HepG2 (cell line): ENCODE data around the gene CPLX1. TPM values are rescaled to one million over a fixed set of nuclear protein-coding genes. Genes with fewer than 3 reads are reported as not detected.

Experiments
- AKAP8 ChIP-seq: sonication (generic); formaldehyde crosslinking; IDR thresholded peaks from 2 replicates; pipeline ENCODE4 v1.5.1; 2020; ENCODE audit warnings: mild to moderate bottlenecking, missing genetic modification reagents
- ARNTL ChIP-seq: sonication (generic); formaldehyde crosslinking; IDR thresholded peaks from 2 replicates; pipeline ENCODE4 v1.4.0; 2020; ENCODE audit warnings: mild to moderate bottlenecking, missing genetic modification reagents
- BRD4 ChIP-seq: sonication (generic); formaldehyde crosslinking; IDR thresholded peaks from 2 replicates; pipeline ENCODE4 v1.4.0; 2020; ENCODE audit warnings: missing genetic modification reagents
- CBX1 ChIP-seq: IDR thresholded peaks from one replicate; pipeline ENCODE4 v1.6.1; 2016; ENCODE audit warnings: antibody characterized with exemption, low read depth
- CREB1 ChIP-seq, 2 experiments: fragments of 450-650 bp in 1 of 2; IDR thresholded peaks; 2 replicates each; pipeline ENCODE4 v1.6.1; 2016 to 2017; ENCODE audit warnings: control low read depth in 1 of 2, mild to moderate bottlenecking in 1 of 2, missing compliant biosample characterization in 1 of 2, missing genetic modification characterization in 1 of 2
- GZF1 ChIP-seq: sonication (generic); formaldehyde crosslinking; IDR thresholded peaks from 2 replicates; pipeline ENCODE4 v1.5.1; 2020; ENCODE audit warnings: mild to moderate bottlenecking, missing genetic modification reagents
- HIC2 ChIP-seq: sonication (generic); formaldehyde crosslinking; IDR thresholded peaks from 2 replicates; pipeline ENCODE4 v1.9.0; 2022; ENCODE audit warnings: low read depth, missing genetic modification reagents
- IKZF4 ChIP-seq: sonication (generic); formaldehyde crosslinking; IDR thresholded peaks from 2 replicates; pipeline ENCODE4 v1.5.1; 2020; ENCODE audit warnings: borderline replicate concordance, mild to moderate bottlenecking, low read depth, missing genetic modification reagents; ENCODE audit errors: not compliant biosample characterization
- JUND ChIP-seq: sonication (generic); formaldehyde crosslinking; IDR thresholded peaks from 2 replicates; pipeline ENCODE4 v1.8.0; 2022; ENCODE audit warnings: mild to moderate bottlenecking, missing genetic modification reagents
- MAFF ChIP-seq: IDR thresholded peaks from 2 replicates; pipeline ENCODE4 v1.6.1; 2011; ENCODE audit warnings: low read depth, low read length, improper control_type of control experiment
- NAIF1 ChIP-seq: sonication (generic); formaldehyde crosslinking; IDR thresholded peaks from 2 replicates; pipeline ENCODE4 v1.5.0; 2020; ENCODE audit warnings: mild to moderate bottlenecking, missing genetic modification reagents, borderline replicate concordance
- PAF1 ChIP-seq: IDR thresholded peaks from 2 replicates; pipeline ENCODE4 v1.6.1; 2016; ENCODE audit warnings: missing genetic modification reagents, missing compliant biosample characterization
- SP5 ChIP-seq: IDR thresholded peaks from 2 replicates; pipeline ENCODE4 v1.6.1; 2016; ENCODE audit warnings: low read depth, borderline replicate concordance
- TCF7 ChIP-seq: sonication (generic); IDR thresholded peaks from 2 replicates; pipeline ENCODE4 v1.6.1; 2016; ENCODE audit warnings: antibody characterized with exemption, low read depth
- ZBTB8A ChIP-seq: sonication (generic); formaldehyde crosslinking; IDR thresholded peaks from 2 replicates; pipeline ENCODE4 v1.4.0; 2020; ENCODE audit warnings: mild to moderate bottlenecking, low read depth, missing genetic modification reagents, borderline replicate concordance
- ZNF12 ChIP-seq: sonication (generic); formaldehyde crosslinking; IDR thresholded peaks from 2 replicates; pipeline ENCODE4 v1.5.0; 2020; ENCODE audit warnings: missing genetic modification reagents
- ZNF205 ChIP-seq: IDR thresholded peaks from 2 replicates; pipeline ENCODE4 v1.6.1; 2018; ENCODE audit warnings: missing biosample characterization, missing genetic modification reagents
- ZNF24 ChIP-seq: fragments of 450-650 bp; IDR thresholded peaks from 2 replicates; pipeline ENCODE4 v1.6.1; 2017; ENCODE audit warnings: antibody characterized with exemption, mild to moderate bottlenecking
- ZNF572 ChIP-seq: sonication (generic); formaldehyde crosslinking; IDR thresholded peaks from 2 replicates; pipeline ENCODE4 v1.5.1; 2020; ENCODE audit warnings: mild to moderate bottlenecking, missing genetic modification reagents
- ZNF704 ChIP-seq: sonication (generic); formaldehyde crosslinking; IDR thresholded peaks from 2 replicates; pipeline ENCODE4 v1.8.1; 2023; ENCODE audit warnings: mild to moderate bottlenecking, inconsistent platforms, moderate library complexity, missing genetic modification reagents, borderline replicate concordance
- polyA plus RNA-seq, 8 experiments: library from polyadenylated mRNA; depleted of rRNA in 3 of 8; stranded (reverse) in 7 of 8; unstranded in 1 of 8; fragments of >200 nt; fragmentation: Illumina TruSeq in 4 of 8; extraction: Trizol in 4 of 8; gene quantifications; 2 replicates each; pipeline versions ENCODE4 v1.2.1 to v1.2.3, GENCODE V29; 2011 to 2016; ENCODE audit warnings: low read depth in 4 of 8, missing spikeins in 1 of 8, mixed read lengths in 1 of 8; ENCODE audit not compliant: insufficient read depth in 1 of 8
- total RNA-seq, 5 experiments: library from RNA; depleted of rRNA; stranded (reverse); fragments of >200 nt; fragmentation: Illumina TruSeq; extraction: Trizol; gene quantifications; 2 replicates each; pipeline ENCODE4 v1.2.3, GENCODE V29; 2016; ENCODE audit warnings: low read depth in 1 of 5
- TF ChIP-seq, protein P1 (sequence below): IDR thresholded peaks from 2 replicates; pipeline ENCODE4 v1.6.1; 2016; ENCODE audit warnings: control low read depth
- TF ChIP-seq, protein P2 (sequence below): sonication (generic); formaldehyde crosslinking; IDR thresholded peaks from 2 replicates; pipeline ENCODE4 v1.4.0; 2020; ENCODE audit warnings: missing genetic modification reagents, borderline replicate concordance

The CPLX1 gene
- total and polyA plus RNA-seq, 2 of the 13 experiments (the other 11 are each of a cell fraction or from before 2014, with no cell fraction given), result 0.18 TPM

DNA sequence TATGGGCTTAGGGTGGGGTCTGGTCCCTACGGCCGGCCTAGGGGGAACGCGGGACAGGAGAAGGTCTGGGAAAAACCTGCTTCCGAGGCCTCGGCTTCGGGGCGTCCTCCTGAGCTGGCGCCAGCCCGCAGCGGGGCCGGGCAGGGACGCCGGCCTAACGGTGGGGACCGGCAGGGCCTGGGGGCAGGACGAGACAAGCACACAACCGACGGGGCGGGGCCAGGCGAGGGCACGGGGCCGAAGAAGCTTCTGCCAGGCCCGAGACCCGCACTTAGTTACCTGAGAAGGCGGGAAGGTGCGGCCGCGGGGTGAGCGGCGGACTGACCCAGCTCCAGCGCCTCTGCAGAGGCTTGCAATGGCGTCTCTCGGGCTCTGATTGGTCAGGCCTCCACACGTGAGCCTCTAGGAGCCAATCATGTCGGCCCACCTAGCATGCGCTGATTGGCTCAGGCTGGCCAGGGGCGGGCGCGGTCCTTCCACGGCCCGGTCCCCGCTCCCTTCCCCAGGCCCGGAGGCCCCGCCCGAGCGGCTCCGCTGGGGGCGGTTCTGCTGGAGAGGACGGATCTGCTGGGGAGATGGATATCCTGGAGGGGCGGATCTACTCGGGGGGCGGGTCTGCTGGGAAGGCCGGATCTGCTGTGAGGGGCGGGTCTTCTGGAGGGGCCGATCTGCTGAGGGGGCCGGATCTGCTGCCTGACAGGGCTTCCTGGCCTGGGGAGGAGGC is 44.3 kb downstream of the CPLX1 start (continued):
- no peak for TF ChIP-seq ZNF572 (CRISPR knock-in tag)
- no peak for TF ChIP-seq SP5 (CRISPR knock-in tag)
- 0 out of 2 replicates have a peak, but pooled peaks have one; percentile 12 for TF ChIP-seq ZNF704 (CRISPR knock-in tag)
- TF ChIP-seq GZF1 (CRISPR knock-in tag), result no peak
- TF ChIP-seq CBX1, result no peak
- TF ChIP-seq, protein P1, sequence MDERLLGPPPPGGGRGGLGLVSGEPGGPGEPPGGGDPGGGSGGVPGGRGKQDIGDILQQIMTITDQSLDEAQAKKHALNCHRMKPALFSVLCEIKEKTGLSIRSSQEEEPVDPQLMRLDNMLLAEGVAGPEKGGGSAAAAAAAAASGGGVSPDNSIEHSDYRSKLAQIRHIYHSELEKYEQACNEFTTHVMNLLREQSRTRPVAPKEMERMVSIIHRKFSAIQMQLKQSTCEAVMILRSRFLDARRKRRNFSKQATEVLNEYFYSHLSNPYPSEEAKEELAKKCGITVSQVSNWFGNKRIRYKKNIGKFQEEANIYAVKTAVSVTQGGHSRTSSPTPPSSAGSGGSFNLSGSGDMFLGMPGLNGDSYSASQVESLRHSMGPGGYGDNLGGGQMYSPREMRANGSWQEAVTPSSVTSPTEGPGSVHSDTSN (CRISPR knock-in tag), result no peak
- TF ChIP-seq TCF7, result no peak
- TF ChIP-seq JUND (CRISPR knock-in tag), result 0 out of 2 replicates have a peak, but pooled peaks have one; percentile 47
- TF ChIP-seq PAF1, result no peak
- TF ChIP-seq ZNF12 (CRISPR knock-in tag), result no peak
- no peak for TF ChIP-seq MAFF
- TF ChIP-seq CREB1 (IDR thresholded peaks at IDR 0.05), result peak; percentile 89
- peak; percentile 86 for TF ChIP-seq CREB1 (CRISPR knock-in tag; IDR thresholded peaks at IDR 0.05)
- TF ChIP-seq ARNTL (CRISPR knock-in tag), result no peak
- TF ChIP-seq AKAP8 (CRISPR knock-in tag), result 0 out of 2 replicates have a peak, but pooled peaks have one; percentile 31
- TF ChIP-seq IKZF4, result no peak
- TF ChIP-seq BRD4 (CRISPR knock-in tag), result peak; percentile 88; the same call in 1 of the 2 replicates
- no peak for TF ChIP-seq ZBTB8A (CRISPR knock-in tag)
- TF ChIP-seq HIC2 (CRISPR knock-in tag), result peak; percentile 17; the same call in 1 of the 2 replicates
- TF ChIP-seq ZNF205 (CRISPR knock-in tag), result peak; percentile 61; the same call in 1 of the 2 replicates
- no peak for TF ChIP-seq ZNF24
- TF ChIP-seq, protein P2, sequence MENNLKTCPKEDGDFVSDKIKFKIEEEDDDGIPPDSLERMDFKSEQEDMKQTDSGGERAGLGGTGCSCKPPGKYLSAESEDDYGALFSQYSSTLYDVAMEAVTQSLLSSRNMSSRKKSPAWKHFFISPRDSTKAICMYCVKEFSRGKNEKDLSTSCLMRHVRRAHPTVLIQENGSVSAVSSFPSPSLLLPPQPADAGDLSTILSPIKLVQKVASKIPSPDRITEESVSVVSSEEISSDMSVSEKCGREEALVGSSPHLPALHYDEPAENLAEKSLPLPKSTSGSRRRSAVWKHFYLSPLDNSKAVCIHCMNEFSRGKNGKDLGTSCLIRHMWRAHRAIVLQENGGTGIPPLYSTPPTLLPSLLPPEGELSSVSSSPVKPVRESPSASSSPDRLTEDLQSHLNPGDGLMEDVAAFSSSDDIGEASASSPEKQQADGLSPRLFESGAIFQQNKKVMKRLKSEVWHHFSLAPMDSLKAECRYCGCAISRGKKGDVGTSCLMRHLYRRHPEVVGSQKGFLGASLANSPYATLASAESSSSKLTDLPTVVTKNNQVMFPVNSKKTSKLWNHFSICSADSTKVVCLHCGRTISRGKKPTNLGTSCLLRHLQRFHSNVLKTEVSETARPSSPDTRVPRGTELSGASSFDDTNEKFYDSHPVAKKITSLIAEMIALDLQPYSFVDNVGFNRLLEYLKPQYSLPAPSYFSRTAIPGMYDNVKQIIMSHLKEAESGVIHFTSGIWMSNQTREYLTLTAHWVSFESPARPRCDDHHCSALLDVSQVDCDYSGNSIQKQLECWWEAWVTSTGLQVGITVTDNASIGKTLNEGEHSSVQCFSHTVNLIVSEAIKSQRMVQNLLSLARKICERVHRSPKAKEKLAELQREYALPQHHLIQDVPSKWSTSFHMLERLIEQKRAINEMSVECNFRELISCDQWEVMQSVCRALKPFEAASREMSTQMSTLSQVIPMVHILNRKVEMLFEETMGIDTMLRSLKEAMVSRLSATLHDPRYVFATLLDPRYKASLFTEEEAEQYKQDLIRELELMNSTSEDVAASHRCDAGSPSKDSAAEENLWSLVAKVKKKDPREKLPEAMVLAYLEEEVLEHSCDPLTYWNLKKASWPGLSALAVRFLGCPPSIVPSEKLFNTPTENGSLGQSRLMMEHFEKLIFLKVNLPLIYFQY (CRISPR knock-in tag), result no peak; the same call in 1 of the 2 replicates
- 0 out of 2 replicates have a peak, but pooled peaks have one; percentile 22 for TF ChIP-seq NAIF1
